ENCODE data around the gene CD93. TPM values are rescaled to one million over a fixed set of nuclear protein-coding genes. Genes with fewer than 3 reads are reported as not detected.

Gene CD93
- total RNA-seq, 1 donor from 2014 or later, result 0.02 TPM

- Mint-ChIP-seq H3K27me3 (ENCODE audit: low read depth, unreplicated experiment) (peaks cover 26% of the 10 kb centered on the region), H3K4me3 (ENCODE audit: unreplicated experiment) (no peak overlapping the region), H3K4me1 (ENCODE audit: low read depth, unreplicated experiment) (peaks cover 6% of the 10 kb centered on the region), H3K27ac (ENCODE audit: unreplicated experiment) (no peak overlapping the region), H3K9me3 (ENCODE audit: unreplicated experiment) (no peaks in the 10 kb centered on the region), H3K36me3 (ENCODE audit: low read depth, unreplicated experiment) (no peaks in the 10 kb centered on the region)
- Histone ChIP-seq H3K27me3 (ENCODE audit: insufficient read depth, low read length) (no peaks in the 10 kb centered on the region), H4K20me1 (ENCODE audit: insufficient read depth, low read length) (no peaks in the 10 kb centered on the region), H3K27ac (ENCODE audit: low read depth, low read length) (no peak overlapping the region), H3K4me1 (ENCODE audit: insufficient read depth, low read length) (no peaks in the 10 kb centered on the region), H3K79me2 (ENCODE audit: insufficient read depth, low read length) (no peaks in the 10 kb centered on the region), H3K9ac (ENCODE audit: low read length) (no peak overlapping the region), H3K4me3 (ENCODE audit: insufficient read depth, low read depth, low read length) (no peak overlapping the region), H3K9me3 (ENCODE audit: insufficient read depth, low read depth, low read length) (no peaks in the 10 kb centered on the region), H3K4me2 (ENCODE audit: low read length) (no peak overlapping the region), H2AFZ (ENCODE audit: low read depth, low read length) (no peak overlapping the region), H3K36me3 (ENCODE audit: insufficient read depth, low read length) (no peaks in the 10 kb centered on the region)
- no peak for FAIRE-seq
- TF ChIP-seq CTCF (IDR thresholded peaks at IDR 0.05; ENCODE audit: insufficient read depth, low read depth, low read length), result no peak
- no peak for TF ChIP-seq EZH2 (IDR thresholded peaks at IDR 0.05; ENCODE audit: insufficient read depth, low read length)
- no peak for DNase-seq (ENCODE audit: low read depth)
These were observed 43.9 kb upstream of the CD93 start for GRCh38 chr20:23129891-23130621.

GRCh38 chr20:23129266-23129665, 43.1 kb upstream of the CD93 start:
- H4K20me1 ChIP-seq (ENCODE audit: insufficient read depth, low read length), result no peaks in the 10 kb centered on the region
- Mint-ChIP-seq H3K4me1 (ENCODE audit: low read depth, unreplicated experiment) (peaks cover 12% of the 10 kb centered on the region), H3K27ac (ENCODE audit: unreplicated experiment) (no peak overlapping the region), H3K36me3 (ENCODE audit: low read depth, unreplicated experiment) (no peaks in the 10 kb centered on the region), H3K4me3 (ENCODE audit: unreplicated experiment) (no peak overlapping the region), H3K27me3 (ENCODE audit: low read depth, unreplicated experiment) (peaks cover 30% of the 10 kb centered on the region), H3K9me3 (ENCODE audit: unreplicated experiment) (no peaks in the 10 kb centered on the region)
- H3K9me3 ChIP-seq (ENCODE audit: insufficient read depth, low read depth, low read length), result no peaks in the 10 kb centered on the region
- no peak overlapping the region for H3K4me3 ChIP-seq (ENCODE audit: insufficient read depth, low read depth, low read length)
- no peaks in the 10 kb centered on the region for H3K36me3 ChIP-seq (ENCODE audit: insufficient read depth, low read length)
- H3K79me2 ChIP-seq (ENCODE audit: insufficient read depth, low read length), result no peaks in the 10 kb centered on the region
- no peak for FAIRE-seq
- H3K27me3 ChIP-seq (ENCODE audit: insufficient read depth, low read length), result no peaks in the 10 kb centered on the region
- no peak overlapping the region for H3K4me2 ChIP-seq (ENCODE audit: low read length)
- no peak for DNase-seq (ENCODE audit: low read depth)
- H3K27ac ChIP-seq (ENCODE audit: low read depth, low read length), result no peak overlapping the region
- no peaks in the 10 kb centered on the region for H3K4me1 ChIP-seq (ENCODE audit: insufficient read depth, low read length)
- H2AFZ ChIP-seq (ENCODE audit: low read depth, low read length), result no peak overlapping the region
- no peak for TF ChIP-seq CTCF (IDR thresholded peaks at IDR 0.05; ENCODE audit: insufficient read depth, low read depth, low read length)
- TF ChIP-seq EZH2 (IDR thresholded peaks at IDR 0.05; ENCODE audit: insufficient read depth, low read length), result no peak
- H3K9ac ChIP-seq (ENCODE audit: low read length), result no peak overlapping the region

GRCh38 chr20:23128461-23129125, 42.5 kb upstream of the CD93 start:
- no peak overlapping the region for H3K27ac ChIP-seq (ENCODE audit: low read depth, low read length)
- TF ChIP-seq CTCF (IDR thresholded peaks at IDR 0.05; ENCODE audit: insufficient read depth, low read depth, low read length) (no peak), EZH2 (IDR thresholded peaks at IDR 0.05; ENCODE audit: insufficient read depth, low read length) (no peak)
- H3K4me3 ChIP-seq (ENCODE audit: insufficient read depth, low read depth, low read length), result no peak overlapping the region
- no peaks in the 10 kb centered on the region for H4K20me1 ChIP-seq (ENCODE audit: insufficient read depth, low read length)
- H3K4me1 Mint-ChIP-seq (ENCODE audit: low read depth, unreplicated experiment), result peaks cover 12% of the 10 kb centered on the region
- no peak overlapping the region for H3K27ac Mint-ChIP-seq (ENCODE audit: unreplicated experiment)
- no peak overlapping the region for H2AFZ ChIP-seq (ENCODE audit: low read depth, low read length)
- H3K9ac ChIP-seq (ENCODE audit: low read length), result no peak overlapping the region
- H3K4me1 ChIP-seq (ENCODE audit: insufficient read depth, low read length), result no peaks in the 10 kb centered on the region
- peaks cover 2% of the 10 kb centered on the region for H3K27me3 ChIP-seq (ENCODE audit: insufficient read depth, low read length)
- no peaks in the 10 kb centered on the region for H3K36me3 Mint-ChIP-seq (ENCODE audit: low read depth, unreplicated experiment)
- no peaks in the 10 kb centered on the region for H3K9me3 Mint-ChIP-seq (ENCODE audit: unreplicated experiment)
- H3K27me3 Mint-ChIP-seq (ENCODE audit: low read depth, unreplicated experiment), result peaks cover 34% of the 10 kb centered on the region
- no peaks in the 10 kb centered on the region for H3K36me3 ChIP-seq (ENCODE audit: insufficient read depth, low read length)
- H3K9me3 ChIP-seq (ENCODE audit: insufficient read depth, low read depth, low read length), result no peaks in the 10 kb centered on the region
- no peak for DNase-seq (ENCODE audit: low read depth)
- FAIRE-seq, result no peak
- no peak overlapping the region for H3K4me3 Mint-ChIP-seq (ENCODE audit: unreplicated experiment)
- no peaks in the 10 kb centered on the region for H3K79me2 ChIP-seq (ENCODE audit: insufficient read depth, low read length)
- no peak overlapping the region for H3K4me2 ChIP-seq (ENCODE audit: low read length)

All from astrocyte (in vitro differentiated cells and primary cell).